HG02840 (cell line): Measurements from ENCODE around the gene CHAMP1.

ENCODE experiments used
- ATAC-seq: cut with Tn5 transposase; IDR thresholded peaks from one replicate; pipeline ENCODE4 v1.9.1; 2021; ENCODE audit warnings: mild to moderate bottlenecking, moderate library complexity, moderate number of reproducible peaks; ENCODE audit not compliant: unreplicated experiment, low FRiP score

CHAMP1 gene

GRCh38 chr13:114314074-114314912 is at the start of gene CHAMP1:
Gene CHAMP1 (plus strand): TSS chr13:114314503. CDS start chr13:114323843, 9,340 bp downstream.
- ATAC-seq = peak; percentile 83

DNA sequence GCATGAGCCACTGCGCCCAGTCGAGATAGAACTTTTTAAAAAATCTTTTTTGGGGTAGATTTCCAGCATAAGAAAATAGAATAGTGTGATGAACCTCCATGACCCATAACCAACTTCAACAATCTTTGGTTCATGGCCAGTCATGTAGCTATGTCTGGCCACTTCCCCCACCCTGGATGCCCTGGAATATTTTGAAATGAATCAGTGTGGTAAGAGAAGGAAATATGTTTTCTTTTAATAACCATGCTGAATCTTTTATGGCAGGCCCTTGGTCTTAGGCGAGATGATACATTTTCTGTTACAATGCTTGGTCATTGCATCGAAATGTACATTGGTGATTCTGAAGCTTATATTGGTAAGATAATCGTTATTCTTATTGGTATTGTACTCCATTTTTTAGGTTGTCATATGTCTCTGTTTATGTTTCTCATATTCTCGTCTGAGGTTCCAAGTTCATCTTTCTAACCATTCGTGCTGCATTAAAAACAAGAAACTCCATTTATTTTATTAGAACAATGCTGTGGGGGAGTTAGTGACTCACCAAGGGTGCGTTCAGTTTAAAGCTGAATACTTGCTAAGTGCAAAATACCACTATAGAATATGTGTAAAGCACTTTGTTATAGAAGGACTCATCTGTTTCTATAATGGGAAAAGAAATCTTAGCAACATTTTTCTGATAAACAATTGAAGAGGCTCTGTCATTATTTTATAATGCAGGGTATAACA is 49.3 kb upstream of the CHAMP1 start:
- ATAC-seq = no peak

DNA sequence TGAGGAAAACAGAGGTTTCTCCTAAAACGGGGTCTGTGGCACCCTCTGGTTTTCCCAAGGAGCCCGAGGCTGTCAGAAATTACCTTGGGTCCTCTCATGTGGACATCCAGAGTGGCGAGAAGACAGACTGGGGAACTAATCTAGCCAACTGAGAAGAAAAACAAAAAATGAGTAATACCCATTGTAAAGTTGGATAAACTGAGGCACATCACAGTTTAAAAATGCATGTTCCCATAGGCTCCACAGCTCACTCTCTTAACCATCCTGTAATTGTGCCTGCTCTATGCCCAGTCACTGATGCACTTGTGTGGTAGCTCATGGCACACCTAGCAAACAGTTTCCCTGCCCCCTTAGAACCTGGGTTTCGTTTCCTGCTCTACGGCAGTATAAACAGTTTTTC is 48.1 kb upstream of the CHAMP1 start:
- ATAC-seq = no peak

DNA sequence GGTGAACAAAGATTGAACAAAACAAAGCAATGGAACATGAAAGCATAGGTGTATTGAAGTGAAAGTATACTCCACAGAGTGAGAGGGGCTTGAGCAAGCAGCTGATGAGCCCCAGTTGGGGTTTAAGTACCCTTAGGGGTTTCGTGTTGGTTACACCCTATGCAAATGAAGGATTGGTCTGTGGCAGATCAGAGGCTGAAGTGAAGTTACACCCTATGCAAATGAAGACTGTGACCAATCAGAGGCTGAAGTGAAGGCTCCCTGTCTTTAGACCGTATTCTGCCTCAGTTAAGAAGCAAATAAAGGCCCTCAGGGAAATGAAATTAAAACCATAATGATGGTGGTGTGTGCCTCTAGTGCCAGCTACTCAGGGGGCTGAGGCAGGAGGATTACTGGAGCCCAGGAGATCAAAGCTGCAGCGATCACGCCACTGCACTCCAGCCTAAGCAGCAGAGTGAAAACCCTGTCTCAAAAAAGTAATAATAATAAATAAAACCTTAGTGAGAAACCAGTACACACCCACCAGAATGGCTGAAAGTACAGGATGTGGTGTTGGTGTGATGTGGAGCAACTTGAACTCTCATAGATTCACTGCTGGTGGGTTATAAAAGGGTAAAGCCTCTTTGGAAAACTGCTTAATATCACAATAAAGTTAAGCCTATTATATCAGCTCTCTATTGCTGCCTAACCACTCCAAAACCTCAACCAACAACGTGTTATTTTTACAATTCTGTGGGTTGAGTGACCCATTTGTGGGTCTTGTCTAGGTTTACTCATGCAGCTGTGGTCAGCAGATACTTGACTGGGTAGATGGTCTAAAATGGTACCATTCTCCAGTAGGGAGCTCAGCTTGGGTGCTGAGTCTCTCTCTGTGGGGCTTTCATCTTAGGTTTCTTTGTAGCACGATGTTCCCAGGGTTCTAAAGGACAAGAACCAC is 45.7 kb upstream of the CHAMP1 start:
- no peak for ATAC-seq

DNA sequence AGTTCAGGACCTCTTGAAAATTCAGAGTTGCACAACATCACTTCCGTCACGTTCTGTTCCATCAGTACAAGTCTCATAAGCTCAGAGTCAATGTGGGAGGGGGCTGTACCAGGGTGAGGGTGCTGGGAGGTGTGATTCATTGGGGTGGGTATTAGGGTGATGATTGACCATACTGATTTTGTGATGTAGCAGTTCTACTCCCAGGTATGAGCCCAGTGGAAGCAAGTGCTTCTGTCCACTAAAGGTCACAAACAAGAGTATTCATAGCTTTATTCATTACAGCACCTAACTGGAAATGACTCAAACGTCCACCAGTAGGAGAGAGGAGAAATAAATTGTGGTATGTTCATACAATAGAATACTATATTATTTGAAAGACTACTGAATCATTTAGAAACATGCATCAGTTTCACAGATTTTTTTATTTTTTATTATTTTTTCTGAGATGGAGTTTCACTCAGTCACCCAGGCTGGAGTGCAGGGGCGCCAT is 45.0 kb upstream of the CHAMP1 start:
- ATAC-seq = no peak

DNA sequence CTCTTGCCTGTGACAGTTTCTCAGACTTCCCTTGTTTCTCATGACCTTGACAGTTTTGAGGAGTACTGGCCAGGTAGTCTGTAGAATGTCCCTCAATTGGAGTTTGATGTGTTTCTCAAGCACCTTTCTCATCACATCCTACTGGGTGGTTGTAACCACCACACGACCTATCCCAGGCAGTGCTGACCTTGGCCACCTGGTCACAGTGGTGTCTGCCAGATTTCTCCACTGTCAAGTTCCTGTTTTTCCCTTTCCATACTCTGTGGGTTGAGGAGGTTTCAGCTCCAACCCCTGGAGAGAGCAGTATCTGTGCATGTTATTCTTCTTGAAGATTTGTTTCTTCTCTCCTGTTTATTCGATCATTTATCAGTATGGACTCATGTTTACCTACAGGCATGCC is 41.3 kb upstream of the CHAMP1 start:
- ATAC-seq = no peak

DNA sequence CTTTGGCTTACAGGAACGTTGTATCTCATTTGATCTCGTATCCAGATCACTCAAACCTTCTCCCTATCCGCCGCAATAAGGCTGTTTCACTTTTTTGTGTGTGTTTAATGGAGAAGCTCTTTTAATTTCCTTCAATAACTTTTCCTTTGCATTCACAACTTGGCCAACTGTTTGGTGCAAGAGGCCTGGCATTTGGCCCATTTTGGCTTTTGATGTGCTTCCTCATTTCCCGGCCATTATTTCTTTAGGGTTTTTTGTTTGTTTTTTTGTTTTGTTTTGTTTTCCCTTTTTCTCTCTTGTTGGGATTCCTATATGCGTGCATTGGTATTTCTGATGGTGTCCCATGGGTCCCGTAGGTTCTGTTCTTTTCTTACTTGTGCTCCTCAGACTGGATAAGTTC is 39.0 kb upstream of the CHAMP1 start:
- ATAC-seq = no peak

GRCh38 chr13:114279146-114279545 is 35.2 kb upstream of the CHAMP1 start:
- no peak for ATAC-seq

GRCh38 chr13:114279758-114280355 is 34.4 kb upstream of the CHAMP1 start:
- no peak for ATAC-seq

GRCh38 chr13:114281351-114282040 is 32.8 kb upstream of the CHAMP1 start, which contains the start of gene UPF3A:
Gene UPF3A (plus strand): TSS chr13:114281601. CDS start chr13:114281640, 39 bp downstream.
- peak; percentile 73 for ATAC-seq

DNA sequence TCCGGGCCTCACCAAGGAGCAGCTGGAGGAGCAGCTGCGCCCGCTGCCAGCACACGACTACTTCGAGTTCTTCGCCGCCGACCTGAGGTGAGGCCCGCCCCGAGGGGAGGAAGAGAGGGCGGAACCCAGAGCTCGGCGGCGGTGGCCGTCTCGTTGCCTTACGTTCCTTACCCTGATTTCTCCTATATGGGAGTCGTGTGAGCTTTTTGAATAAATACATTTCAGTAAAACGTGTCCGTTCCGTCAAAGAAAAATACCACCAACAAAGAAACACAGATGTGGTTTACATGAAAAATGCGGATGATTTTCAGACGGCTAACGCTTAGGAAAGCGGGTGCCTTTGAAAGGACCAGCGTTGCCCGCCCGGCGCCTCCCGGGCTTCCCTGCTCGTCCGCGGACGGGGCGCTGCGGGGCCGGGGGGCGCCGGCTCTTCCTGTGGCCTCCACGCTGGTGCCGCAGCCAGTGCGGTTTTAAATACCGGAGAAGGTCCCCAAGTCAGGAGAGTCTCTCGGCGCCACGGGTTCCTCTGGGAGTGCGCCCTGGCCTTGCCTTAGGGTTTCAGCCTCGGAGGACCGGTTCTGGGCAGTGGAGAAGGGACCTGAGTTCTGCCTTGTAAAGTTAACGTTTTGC is 32.1 kb upstream of the CHAMP1 start:
- ATAC-seq = peak; percentile 60

DNA sequence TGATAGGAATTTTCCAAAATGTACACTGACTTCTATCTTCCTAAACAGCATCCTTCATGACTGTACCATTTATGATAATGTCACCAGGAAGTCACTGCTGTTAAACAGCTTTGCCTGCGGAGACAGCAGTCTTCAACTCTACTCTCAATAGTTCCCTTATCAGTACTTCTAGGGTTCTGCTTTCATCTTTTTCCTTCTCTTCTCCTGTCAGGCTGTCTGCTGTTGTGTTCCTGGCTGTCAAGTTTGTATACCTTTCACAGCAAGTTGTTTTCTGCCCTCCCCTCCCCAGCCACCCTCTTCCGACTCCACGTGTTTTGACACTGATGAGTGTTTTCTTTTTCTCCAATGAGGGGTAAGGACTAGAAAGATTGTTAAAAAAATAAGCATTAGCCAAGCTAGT is 30.7 kb upstream of the CHAMP1 start:
- ATAC-seq = no peak

- ATAC-seq = no peak
Observed at GRCh38 chr13:114284680-114285079, 29.6 kb upstream of the CHAMP1 start.

DNA sequence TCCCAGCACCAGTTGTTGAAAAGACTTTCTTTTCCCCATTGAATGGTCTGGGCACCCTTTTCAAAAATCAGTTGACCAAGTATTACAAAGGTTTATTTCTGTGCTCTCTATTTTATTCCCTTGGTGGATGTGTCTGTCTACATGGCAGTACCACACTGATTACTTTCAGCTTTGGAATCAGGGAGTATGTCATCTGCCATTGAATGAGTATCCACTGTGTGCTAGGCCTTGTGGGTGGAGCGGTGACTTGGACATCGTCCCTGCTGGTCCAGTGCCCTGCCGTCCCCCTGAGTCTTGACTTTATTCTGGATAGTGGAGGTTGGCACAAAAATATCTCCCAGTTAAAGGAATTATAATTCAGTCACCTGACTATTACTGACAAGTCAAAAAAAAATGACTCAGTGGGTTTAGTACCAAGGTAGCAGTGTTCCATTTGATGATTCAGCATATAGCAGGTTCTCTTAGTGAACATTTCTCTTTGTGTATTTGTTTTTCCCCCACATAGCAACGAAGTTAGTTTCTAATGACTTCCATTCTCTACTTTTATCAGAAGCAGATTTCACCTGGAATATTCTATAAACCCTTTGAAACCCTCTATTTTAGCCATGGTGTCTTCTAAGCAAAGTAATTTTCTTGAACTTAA is 29.0 kb upstream of the CHAMP1 start:
- ATAC-seq = no peak

- no peak for ATAC-seq
Observed at GRCh38 chr13:114286808-114287207, 27.5 kb upstream of the CHAMP1 start.

GRCh38 chr13:114288157-114288591 is 26.1 kb upstream of the CHAMP1 start:
- no peak for ATAC-seq

DNA sequence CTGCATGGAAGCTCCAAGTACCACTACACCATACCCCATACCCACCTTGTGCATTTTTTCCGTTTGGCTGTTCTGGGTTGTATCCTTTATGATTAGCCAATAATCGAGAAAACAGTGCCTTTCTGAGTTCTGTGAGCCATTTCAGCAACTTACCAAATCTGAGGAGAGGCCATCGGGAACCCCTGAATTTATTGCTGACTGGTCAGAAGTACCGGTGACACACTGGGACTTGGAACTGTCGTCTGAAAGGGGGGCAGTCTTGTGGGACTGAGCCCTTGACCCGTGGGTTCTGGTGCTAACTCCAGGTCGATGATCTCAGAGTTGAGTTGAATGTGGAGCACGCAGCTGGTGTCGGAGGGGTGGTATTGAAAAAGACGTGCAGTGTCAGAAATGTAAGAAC is 17.9 kb upstream of the CHAMP1 start:
- ATAC-seq = no peak

- no peak for ATAC-seq
Observed at GRCh38 chr13:114296902-114297301, 17.4 kb upstream of the CHAMP1 start.
